Progenitor cell of endocrine pancreas (in vitro differentiated cells): ENCODE results near the gene AKAP10. TPM values are rescaled to one million over a fixed set of nuclear protein-coding genes. Genes with fewer than 3 reads are reported as not detected.
"Not testable (repeated sequence)": the region's sequence is repeated elsewhere in the genome, so short reads cannot be mapped to it uniquely, and the experiment has no call there.

Source experiments
- DNase-seq: peaks from one replicate; pipeline ENCODE4 v3.0.0; 2021; ENCODE audit warnings: low spot score; ENCODE audit not compliant: unreplicated experiment
- H3K27ac Mint-ChIP-seq: 2 replicates; pipeline ENCODE4 v1.8.0; 2021; ENCODE audit warnings: mild to moderate bottlenecking, moderate library complexity, mixed read lengths
- H3K27me3 Mint-ChIP-seq: 2 replicates; pipeline ENCODE4 v1.8.0; 2021; ENCODE audit warnings: mixed read lengths
- H3K36me3 Mint-ChIP-seq: 2 replicates; pipeline ENCODE4 v1.8.0; 2022; ENCODE audit warnings: mixed read lengths; ENCODE audit not compliant: insufficient read depth
- H3K4me1 Mint-ChIP-seq: 2 replicates; pipeline ENCODE4 v1.8.0; 2021; ENCODE audit warnings: low read depth, mixed read lengths
- H3K4me3 Mint-ChIP-seq: 2 replicates; pipeline ENCODE4 v1.8.0; 2021; ENCODE audit warnings: low read depth, mild to moderate bottlenecking, moderate library complexity, mixed read lengths
- H3K9me3 Mint-ChIP-seq: 2 replicates; pipeline ENCODE4 v1.8.0; 2021; ENCODE audit warnings: low read depth, mixed read lengths
- total RNA-seq: library from RNA; stranded (reverse); gene quantifications from 2 replicates; pipeline ENCODE4 v1.2.1, GENCODE V29; 2021
- TF ChIP-seq, protein P1 (sequence below): fragments of 200-600 bp; sonication (generic); IDR thresholded peaks from one replicate; pipeline ENCODE4 v1.5.0; 2021; ENCODE audit warnings: antibody characterized with exemption, mild to moderate bottlenecking; ENCODE audit not compliant: unreplicated experiment

AKAP10 gene
- total RNA-seq, 1 donor from 2014 or later, result 38.2 TPM

- no peak overlapping the region for H3K27ac Mint-ChIP-seq
- no peak for DNase-seq
- H3K36me3 Mint-ChIP-seq, result peaks cover 25% of the 10 kb centered on the region
- no peaks in the 10 kb centered on the region for H3K27me3 Mint-ChIP-seq
- H3K4me1 Mint-ChIP-seq, result peaks cover 9% of the 10 kb centered on the region
- no peak overlapping the region for H3K4me3 Mint-ChIP-seq
- no peaks in the 10 kb centered on the region for H3K9me3 Mint-ChIP-seq
- TF ChIP-seq, protein P1, sequence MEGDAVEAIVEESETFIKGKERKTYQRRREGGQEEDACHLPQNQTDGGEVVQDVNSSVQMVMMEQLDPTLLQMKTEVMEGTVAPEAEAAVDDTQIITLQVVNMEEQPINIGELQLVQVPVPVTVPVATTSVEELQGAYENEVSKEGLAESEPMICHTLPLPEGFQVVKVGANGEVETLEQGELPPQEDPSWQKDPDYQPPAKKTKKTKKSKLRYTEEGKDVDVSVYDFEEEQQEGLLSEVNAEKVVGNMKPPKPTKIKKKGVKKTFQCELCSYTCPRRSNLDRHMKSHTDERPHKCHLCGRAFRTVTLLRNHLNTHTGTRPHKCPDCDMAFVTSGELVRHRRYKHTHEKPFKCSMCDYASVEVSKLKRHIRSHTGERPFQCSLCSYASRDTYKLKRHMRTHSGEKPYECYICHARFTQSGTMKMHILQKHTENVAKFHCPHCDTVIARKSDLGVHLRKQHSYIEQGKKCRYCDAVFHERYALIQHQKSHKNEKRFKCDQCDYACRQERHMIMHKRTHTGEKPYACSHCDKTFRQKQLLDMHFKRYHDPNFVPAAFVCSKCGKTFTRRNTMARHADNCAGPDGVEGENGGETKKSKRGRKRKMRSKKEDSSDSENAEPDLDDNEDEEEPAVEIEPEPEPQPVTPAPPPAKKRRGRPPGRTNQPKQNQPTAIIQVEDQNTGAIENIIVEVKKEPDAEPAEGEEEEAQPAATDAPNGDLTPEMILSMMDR, result no peak
Measured at GRCh38 chr17:19973156-19973555, 4.5 kb downstream of the AKAP10 start.

DNA sequence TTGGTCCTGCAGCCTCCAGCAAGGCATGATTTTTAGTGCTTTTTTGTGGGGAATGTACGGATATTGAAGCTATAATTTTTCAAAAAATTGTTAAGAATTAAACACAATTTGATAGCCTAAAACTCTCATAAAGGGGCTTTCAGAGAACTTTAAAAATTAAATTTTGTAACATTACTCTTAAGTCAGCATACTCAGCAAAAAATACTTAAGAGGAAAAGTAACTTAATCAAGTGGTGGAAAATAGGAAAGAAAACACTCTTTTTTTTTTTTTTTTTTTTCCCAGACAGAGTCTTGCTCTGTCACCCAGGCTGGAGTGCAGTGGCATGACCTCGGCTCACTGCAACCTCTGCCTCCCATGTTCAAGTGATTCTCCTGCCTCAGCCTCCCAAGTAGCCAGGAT lies 14.7 kb downstream of the AKAP10 start:
- H3K27me3 Mint-ChIP-seq, H3K9me3 Mint-ChIP-seq, DNase-seq, H3K27ac Mint-ChIP-seq, H3K4me3 Mint-ChIP-seq: not testable (repeated sequence)
- peaks cover 16% of the 10 kb centered on the region for H3K36me3 Mint-ChIP-seq
- peaks cover 26% of the 10 kb centered on the region for H3K4me1 Mint-ChIP-seq

GRCh38 chr17:19958023-19958422 lies 19.6 kb downstream of the AKAP10 start:
- H3K27ac Mint-ChIP-seq, result peak overlapping the region; percentile 80
- TF ChIP-seq, protein P1, result no peak
- peaks cover 7% of the 10 kb centered on the region for H3K4me1 Mint-ChIP-seq
- peaks cover 3% of the 10 kb centered on the region for H3K9me3 Mint-ChIP-seq
- H3K27me3 Mint-ChIP-seq, result no peaks in the 10 kb centered on the region
- H3K36me3 Mint-ChIP-seq, result peaks cover 40% of the 10 kb centered on the region
- H3K4me3 Mint-ChIP-seq, result no peak overlapping the region
- DNase-seq, result no peak

DNA sequence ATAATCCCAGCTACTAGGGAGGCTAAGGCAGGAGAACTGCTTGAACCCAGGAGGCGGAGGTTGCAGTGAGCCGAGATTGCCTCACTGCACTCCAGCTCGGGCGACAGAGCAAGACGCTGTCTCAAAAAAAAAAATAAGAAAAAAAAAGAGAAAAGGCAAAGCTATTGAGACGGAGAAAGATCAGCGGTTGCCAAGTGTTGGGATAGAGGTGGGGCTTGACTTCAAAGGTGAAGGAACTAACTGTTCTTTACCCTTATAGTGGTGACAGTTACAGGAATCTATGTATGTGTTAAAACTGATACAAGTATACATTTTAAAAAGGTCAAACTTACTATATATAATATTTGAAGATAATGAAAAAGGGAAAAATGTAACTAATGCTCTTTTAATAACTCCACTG lies 22.5 kb downstream of the AKAP10 start:
- TF ChIP-seq, protein P1, result no peak
- no peak for DNase-seq
- Mint-ChIP-seq H3K4me1 (peaks cover 7% of the 10 kb centered on the region), H3K4me3 (no peak overlapping the region), H3K27me3 (no peaks in the 10 kb centered on the region), H3K27ac (no peak overlapping the region), H3K9me3 (peaks cover 9% of the 10 kb centered on the region), H3K36me3 (peaks cover 45% of the 10 kb centered on the region)

DNA sequence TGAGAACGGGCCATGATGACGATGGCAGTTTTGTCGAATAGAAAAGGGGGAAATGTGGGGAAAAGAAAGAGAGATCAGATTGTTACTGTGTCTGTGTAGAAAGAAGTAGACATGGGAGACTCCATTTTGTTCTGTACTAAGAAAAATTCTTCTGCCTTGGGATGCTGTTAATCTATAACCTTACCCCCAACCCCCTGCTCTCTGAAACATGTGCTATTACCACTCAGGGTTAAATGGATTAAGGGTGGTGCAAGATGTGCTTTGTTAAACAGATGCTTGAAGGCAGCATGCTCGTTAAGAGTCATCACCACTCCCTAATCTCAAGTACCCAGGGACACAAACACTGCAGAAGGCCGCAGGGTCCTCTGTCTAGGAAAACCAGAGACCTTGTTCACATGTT lies 26.2 kb downstream of the AKAP10 start:
- H3K9me3 Mint-ChIP-seq, H3K27ac Mint-ChIP-seq, H3K4me3 Mint-ChIP-seq, H3K27me3 Mint-ChIP-seq, DNase-seq, H3K4me1 Mint-ChIP-seq: not testable (repeated sequence)
- peaks cover 43% of the 10 kb centered on the region for H3K36me3 Mint-ChIP-seq

GRCh38 chr17:19950624-19951195 lies 26.9 kb downstream of the AKAP10 start:
- not testable (repeated sequence) for H3K9me3 Mint-ChIP-seq, H3K4me3 Mint-ChIP-seq, H3K27ac Mint-ChIP-seq, H3K27me3 Mint-ChIP-seq, DNase-seq, H3K4me1 Mint-ChIP-seq
- peaks cover 38% of the 10 kb centered on the region for H3K36me3 Mint-ChIP-seq
